ENCODE measurements around the gene ZSCAN4.

ZSCAN4 gene

GRCh38 chr19:57651654-57651996 lies 17.1 kb upstream of the ZSCAN4 start:
- Histone ChIP-seq H3K4me3 (ENCODE audit: low read depth in 1 of 2, low read length in 2 of 2) (no peak overlapping the region), H3K27ac (ENCODE audit: low read depth, low read length) (no peak overlapping the region)

GRCh38 chr19:57653689-57654088 lies 15.0 kb upstream of the ZSCAN4 start:
- Histone ChIP-seq H3K27ac (ENCODE audit: low read depth, low read length) (no peak overlapping the region), H3K36me3 (ENCODE audit: insufficient read depth, low read length) (no peaks in the 10 kb centered on the region), H3K9ac (ENCODE audit: low read length) (no peak overlapping the region), H3K27me3 (ENCODE audit: control insufficient read depth in 1 of 2, insufficient read depth in 2 of 2, low read length in 2 of 2) (no peaks in the 10 kb centered on the region), H3K4me3 (ENCODE audit: low read depth in 1 of 2, low read length in 2 of 2) (no peak overlapping the region), H3K9me3 (ENCODE audit: low read length) (no peaks in the 10 kb centered on the region), H3K4me1 (ENCODE audit: insufficient read depth, low read length) (no peaks in the 10 kb centered on the region)

More at GRCh38 chr19:57651654-57651996, 17.1 kb upstream of the ZSCAN4 start:
- H3K9ac ChIP-seq (ENCODE audit: low read length) = no peak overlapping the region
- no peaks in the 10 kb centered on the region for H3K9me3 ChIP-seq (ENCODE audit: low read length)
- no peaks in the 10 kb centered on the region for H3K4me1 ChIP-seq (ENCODE audit: insufficient read depth, low read length)
- no peaks in the 10 kb centered on the region for H3K27me3 ChIP-seq (ENCODE audit: control insufficient read depth in 1 of 2, insufficient read depth in 2 of 2, low read length in 2 of 2)
- H3K36me3 ChIP-seq (ENCODE audit: insufficient read depth, low read length) = no peaks in the 10 kb centered on the region

GRCh38 chr19:57655443-57655842 lies 13.3 kb upstream of the ZSCAN4 start:
- Histone ChIP-seq H3K27me3 (ENCODE audit: control insufficient read depth in 1 of 2, insufficient read depth in 2 of 2, low read length in 2 of 2) (no peaks in the 10 kb centered on the region), H3K9me3 (ENCODE audit: low read length) (no peaks in the 10 kb centered on the region), H3K36me3 (ENCODE audit: insufficient read depth, low read length) (no peaks in the 10 kb centered on the region), H3K4me1 (ENCODE audit: insufficient read depth, low read length) (no peaks in the 10 kb centered on the region), H3K9ac (ENCODE audit: low read length) (no peak overlapping the region), H3K27ac (ENCODE audit: low read depth, low read length) (no peak overlapping the region), H3K4me3 (ENCODE audit: low read depth in 1 of 2, low read length in 2 of 2) (no peak overlapping the region)

GRCh38 chr19:57656346-57656745 lies 12.4 kb upstream of the ZSCAN4 start:
- no peaks in the 10 kb centered on the region for H3K27me3 ChIP-seq (ENCODE audit: control insufficient read depth in 1 of 2, insufficient read depth in 2 of 2, low read length in 2 of 2)
- no peaks in the 10 kb centered on the region for H3K4me1 ChIP-seq (ENCODE audit: insufficient read depth, low read length)
- no peak overlapping the region for H3K27ac ChIP-seq (ENCODE audit: low read depth, low read length)
- H3K4me3 ChIP-seq (ENCODE audit: low read depth in 1 of 2, low read length in 2 of 2) = no peak overlapping the region
- H3K9ac ChIP-seq (ENCODE audit: low read length) = no peak overlapping the region
- H3K9me3 ChIP-seq (ENCODE audit: low read length) = no peaks in the 10 kb centered on the region
- no peaks in the 10 kb centered on the region for H3K36me3 ChIP-seq (ENCODE audit: insufficient read depth, low read length)

DNA sequence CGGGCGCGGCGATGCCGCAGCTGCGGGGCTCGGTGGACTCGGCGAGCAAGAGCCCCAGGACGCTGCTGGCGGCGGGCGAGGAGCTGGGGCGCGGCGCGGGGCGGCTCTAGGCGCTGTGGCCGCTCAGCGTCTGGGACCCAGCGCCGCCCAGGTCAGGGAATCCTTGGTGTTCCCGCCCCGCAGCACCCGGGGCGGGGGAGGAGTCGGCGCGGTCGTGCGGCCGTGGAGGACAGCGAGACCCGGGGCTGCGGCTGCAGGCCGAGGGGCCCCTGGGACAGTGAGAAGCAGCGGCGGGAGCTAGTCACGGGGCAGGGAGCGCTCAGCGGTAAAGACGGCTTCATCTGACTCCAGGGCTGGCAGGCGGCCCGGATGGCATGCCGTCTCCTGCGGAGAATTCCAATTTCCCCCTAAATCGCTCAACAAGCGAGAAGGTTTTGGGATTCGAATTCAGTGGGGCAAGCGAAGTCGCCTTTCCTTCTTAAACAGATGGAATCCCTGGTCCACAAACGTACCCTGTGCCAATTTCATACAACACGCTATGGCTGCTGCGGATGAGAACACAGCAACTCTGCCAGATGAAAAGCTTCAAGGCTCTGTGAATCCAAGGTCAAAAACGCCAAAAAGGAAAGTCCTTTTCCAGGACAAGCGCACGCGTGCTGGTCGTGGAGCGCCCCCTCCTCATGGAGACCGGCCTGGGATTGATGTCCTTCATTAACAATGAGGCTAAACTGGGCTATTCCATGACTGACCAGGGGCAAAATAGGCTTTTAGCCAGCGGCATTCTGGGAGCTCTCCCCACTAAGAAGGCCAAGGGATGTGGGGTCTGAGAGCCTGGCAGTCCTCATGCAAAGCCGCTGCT lies 4.2 kb upstream of the ZSCAN4 start:
- no peaks in the 10 kb centered on the region for H3K4me1 ChIP-seq (ENCODE audit: insufficient read depth, low read length)
- no peaks in the 10 kb centered on the region for H3K9me3 ChIP-seq (ENCODE audit: low read length)
- H3K27me3 ChIP-seq (ENCODE audit: control insufficient read depth in 1 of 2, insufficient read depth in 2 of 2, low read length in 2 of 2) = no peaks in the 10 kb centered on the region
- H3K36me3 ChIP-seq (ENCODE audit: insufficient read depth, low read length) = no peaks in the 10 kb centered on the region
- peak overlapping the region; percentile 58 for H3K27ac ChIP-seq (ENCODE audit: low read depth, low read length)
- peak overlapping the region; percentile 33 for H3K9ac ChIP-seq (ENCODE audit: low read length)
- H3K4me3 ChIP-seq (ENCODE audit: low read depth in 1 of 2, low read length in 2 of 2) = peak overlapping the region; percentile 59 to 61

GRCh38 chr19:57665261-57665806 lies 3.4 kb upstream of the ZSCAN4 start:
- no peaks in the 10 kb centered on the region for H3K9me3 ChIP-seq (ENCODE audit: low read length)
- H3K9ac ChIP-seq (ENCODE audit: low read length) = no peak overlapping the region
- H3K27me3 ChIP-seq (ENCODE audit: control insufficient read depth in 1 of 2, insufficient read depth in 2 of 2, low read length in 2 of 2) = no peaks in the 10 kb centered on the region
- H3K36me3 ChIP-seq (ENCODE audit: insufficient read depth, low read length) = no peaks in the 10 kb centered on the region
- peak overlapping the region in 1 of 2 donors; percentile 59 for H3K4me3 ChIP-seq (ENCODE audit: low read depth in 1 of 2, low read length in 2 of 2)
- H3K4me1 ChIP-seq (ENCODE audit: insufficient read depth, low read length) = no peaks in the 10 kb centered on the region
- H3K27ac ChIP-seq (ENCODE audit: low read depth, low read length) = no peak overlapping the region

DNA sequence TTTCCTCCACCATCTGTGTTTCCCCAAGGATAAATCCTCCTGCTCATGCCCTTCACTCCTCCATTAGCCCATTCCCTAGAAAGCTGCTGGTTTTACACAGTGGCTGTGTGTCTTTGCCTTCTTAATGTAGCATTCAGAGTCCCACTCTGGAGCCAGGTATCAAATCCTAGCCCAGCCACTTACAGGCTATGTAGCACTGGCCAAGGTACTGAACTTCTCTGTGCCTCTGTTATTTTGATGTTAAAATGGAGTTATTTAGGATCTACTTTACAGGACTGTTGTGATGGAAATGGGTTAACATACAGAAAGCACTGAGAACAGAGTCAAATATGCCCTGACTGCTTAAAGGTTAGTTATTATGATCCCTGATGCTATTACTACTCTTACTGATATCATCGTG lies 1.5 kb upstream of the ZSCAN4 start:
- no peaks in the 10 kb centered on the region for H3K4me1 ChIP-seq (ENCODE audit: insufficient read depth, low read length)
- H3K4me3 ChIP-seq (ENCODE audit: low read depth in 1 of 2, low read length in 2 of 2) = no peak overlapping the region
- H3K27me3 ChIP-seq (ENCODE audit: control insufficient read depth in 1 of 2, insufficient read depth in 2 of 2, low read length in 2 of 2) = no peaks in the 10 kb centered on the region
- no peak overlapping the region for H3K9ac ChIP-seq (ENCODE audit: low read length)
- no peaks in the 10 kb centered on the region for H3K36me3 ChIP-seq (ENCODE audit: insufficient read depth, low read length)
- no peak overlapping the region for H3K27ac ChIP-seq (ENCODE audit: low read depth, low read length)
- H3K9me3 ChIP-seq (ENCODE audit: low read length) = no peaks in the 10 kb centered on the region

DNA sequence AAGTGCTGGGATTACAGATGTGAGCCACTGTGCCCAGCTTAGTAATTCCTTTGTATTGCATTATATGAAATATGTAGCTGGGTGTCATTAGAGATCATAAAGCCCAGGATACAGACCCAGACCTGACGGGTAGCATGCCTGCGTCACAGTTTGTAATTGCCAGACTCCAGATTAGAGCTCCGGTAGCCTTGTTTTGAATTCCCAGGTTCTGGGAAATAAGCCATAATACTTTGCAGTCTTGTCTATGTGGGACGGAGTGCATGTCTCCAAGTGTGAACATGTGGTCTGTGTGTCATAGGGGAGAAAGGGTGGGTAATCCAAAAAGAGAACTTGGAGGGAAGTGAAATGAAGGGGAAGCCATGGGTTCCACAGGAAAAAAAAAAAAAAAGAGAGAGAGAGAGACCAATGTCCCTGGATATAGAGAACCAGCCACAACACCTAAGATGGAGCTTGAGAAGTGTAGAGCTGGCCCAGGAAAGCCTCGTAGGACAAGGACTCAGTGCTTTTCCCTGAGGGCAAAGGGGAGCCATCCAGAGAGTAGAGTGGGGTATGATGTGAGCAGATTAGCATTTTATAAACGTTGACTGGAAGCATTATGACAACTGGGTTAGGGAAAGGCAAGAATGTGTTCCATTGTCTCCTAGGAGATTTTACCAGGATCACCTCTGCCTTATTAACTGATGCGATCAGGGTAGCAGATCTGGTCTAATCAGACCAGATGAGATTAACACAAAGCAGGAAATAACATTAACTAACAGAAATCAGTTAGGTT lies 2.6 kb downstream of the ZSCAN4 start:
- no peaks in the 10 kb centered on the region for H3K27me3 ChIP-seq (ENCODE audit: control insufficient read depth in 1 of 2, insufficient read depth in 2 of 2, low read length in 2 of 2)

GRCh38 chr19:57672466-57672865 lies 3.7 kb downstream of the ZSCAN4 start:
- Histone ChIP-seq H3K27ac (ENCODE audit: low read depth, low read length) (no peak overlapping the region), H3K4me3 (ENCODE audit: low read depth in 1 of 2, low read length in 2 of 2) (no peak overlapping the region), H3K9ac (ENCODE audit: low read length) (no peak overlapping the region), H3K9me3 (ENCODE audit: low read length) (no peaks in the 10 kb centered on the region), H3K4me1 (ENCODE audit: insufficient read depth, low read length) (no peaks in the 10 kb centered on the region), H3K27me3 (ENCODE audit: control insufficient read depth in 1 of 2, insufficient read depth in 2 of 2, low read length in 2 of 2) (no peaks in the 10 kb centered on the region), H3K36me3 (ENCODE audit: insufficient read depth, low read length) (no peaks in the 10 kb centered on the region)

More for the DNA sequence above, 2.6 kb downstream of the ZSCAN4 start:
- H3K36me3 ChIP-seq (ENCODE audit: insufficient read depth, low read length) = no peaks in the 10 kb centered on the region
- no peak overlapping the region for H3K4me3 ChIP-seq (ENCODE audit: low read depth in 1 of 2, low read length in 2 of 2)
- no peak overlapping the region for H3K9ac ChIP-seq (ENCODE audit: low read length)
- no peaks in the 10 kb centered on the region for H3K4me1 ChIP-seq (ENCODE audit: insufficient read depth, low read length)
- no peaks in the 10 kb centered on the region for H3K9me3 ChIP-seq (ENCODE audit: low read length)
- H3K27ac ChIP-seq (ENCODE audit: low read depth, low read length) = no peak overlapping the region

DNA sequence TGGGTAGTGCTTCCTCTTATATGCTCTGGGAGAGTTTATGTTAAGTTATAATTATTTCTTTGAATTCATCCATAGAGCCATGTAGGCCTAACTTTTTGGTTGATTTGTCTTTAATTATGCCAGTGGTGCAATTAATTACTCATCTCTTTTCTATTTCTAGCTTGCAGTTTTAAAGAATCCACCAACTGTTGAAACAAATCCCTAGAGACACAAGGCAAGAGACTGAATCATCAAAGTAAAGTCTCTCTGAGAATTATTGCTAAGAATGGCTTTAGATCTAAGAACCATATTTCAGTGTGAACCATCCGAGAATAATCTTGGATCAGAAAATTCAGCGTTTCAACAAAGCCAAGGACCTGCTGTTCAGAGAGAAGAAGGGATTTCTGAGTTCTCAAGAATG lies 7.1 kb downstream of the ZSCAN4 start:
- no peaks in the 10 kb centered on the region for H3K4me1 ChIP-seq (ENCODE audit: insufficient read depth, low read length)
- H3K27ac ChIP-seq (ENCODE audit: low read depth, low read length) = no peak overlapping the region
- H3K36me3 ChIP-seq (ENCODE audit: insufficient read depth, low read length) = no peaks in the 10 kb centered on the region
- no peaks in the 10 kb centered on the region for H3K9me3 ChIP-seq (ENCODE audit: low read length)
- no peak overlapping the region for H3K4me3 ChIP-seq (ENCODE audit: low read depth in 1 of 2, low read length in 2 of 2)
- no peaks in the 10 kb centered on the region for H3K27me3 ChIP-seq (ENCODE audit: control insufficient read depth in 1 of 2, insufficient read depth in 2 of 2, low read length in 2 of 2)
- H3K9ac ChIP-seq (ENCODE audit: low read length) = no peak overlapping the region

GRCh38 chr19:57682226-57682766 lies 13.6 kb downstream of the ZSCAN4 start:
- peaks cover 31% of the 10 kb centered on the region for H3K36me3 ChIP-seq (ENCODE audit: insufficient read depth, low read length)
- H3K27ac ChIP-seq (ENCODE audit: low read depth, low read length) = no peak overlapping the region
- H3K9me3 ChIP-seq (ENCODE audit: low read length) = peaks cover 39% of the 10 kb centered on the region
- no peaks in the 10 kb centered on the region for H3K27me3 ChIP-seq (ENCODE audit: control insufficient read depth in 1 of 2, insufficient read depth in 2 of 2, low read length in 2 of 2)
- H3K9ac ChIP-seq (ENCODE audit: low read length) = peak overlapping the region; percentile 51
- H3K4me1 ChIP-seq (ENCODE audit: insufficient read depth, low read length) = peaks cover 13% of the 10 kb centered on the region
- H3K4me3 ChIP-seq (ENCODE audit: low read depth in 1 of 2, low read length in 2 of 2) = peak overlapping the region; percentile 89 to 99

Measured in muscle layer of colon (tissue), 2 donors.